ENCODE data around the gene HSPH1. TPM values are rescaled to one million over a fixed set of nuclear protein-coding genes. Genes with fewer than 3 reads are reported as not detected.

HSPH1 gene
- total RNA-seq, 1 donor from 2014 or later = 26.3 TPM

DNA sequence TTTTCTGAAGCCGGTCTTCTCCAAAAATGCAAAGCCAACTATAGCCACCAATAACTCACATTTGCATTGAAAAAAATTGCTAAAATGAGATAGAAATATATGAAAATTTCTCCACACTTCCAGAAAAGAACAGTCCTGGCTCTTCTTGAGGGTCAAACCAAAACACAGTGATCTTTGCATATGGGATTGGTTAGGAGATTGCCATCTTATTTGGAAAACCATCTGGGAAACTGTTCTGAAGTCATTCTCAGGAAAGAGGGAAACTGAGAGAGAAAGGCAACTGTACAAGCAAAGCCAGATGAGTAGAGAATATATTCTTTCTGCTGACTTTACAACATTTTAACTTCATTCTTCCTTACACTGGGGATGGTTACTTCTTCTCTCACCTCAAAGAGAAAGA, 54.6 kb downstream of the HSPH1 start:
- no peak for DNase-seq (ENCODE audit: low read depth)
- no peak for TF ChIP-seq CTCF (IDR thresholded peaks at IDR 0.05; ENCODE audit: insufficient read depth, low read length, severe bottlenecking)
- Histone ChIP-seq H3K36me3 (ENCODE audit: control insufficient read depth, insufficient read depth, low read length) (no peaks in the 10 kb centered on the region), H3K4me3 (ENCODE audit: low read depth, low read length) (no peak overlapping the region), H3K27me3 (ENCODE audit: control insufficient read depth, insufficient read depth, low read length) (no peaks in the 10 kb centered on the region)
- FAIRE-seq = no peak

DNA sequence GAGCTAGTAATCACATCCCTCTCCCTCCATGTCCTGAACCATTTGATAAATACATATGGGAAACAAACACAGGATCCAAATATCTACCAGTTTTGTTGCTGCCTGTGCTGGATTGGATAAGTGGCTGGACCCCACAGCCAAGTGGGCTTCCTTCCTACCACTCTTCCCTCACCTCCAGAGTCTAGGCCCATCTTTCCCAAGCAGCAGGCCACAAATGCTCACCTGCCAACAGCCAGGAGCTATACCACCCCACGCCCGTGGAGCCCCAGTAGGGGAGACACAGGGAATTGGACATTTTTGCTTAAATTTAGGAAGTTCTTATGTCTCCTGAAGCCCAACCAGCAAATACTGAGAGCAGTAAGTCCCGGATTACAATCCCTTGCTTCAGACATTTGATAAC, 55.8 kb downstream of the HSPH1 start:
- no peak for TF ChIP-seq CTCF (IDR thresholded peaks at IDR 0.05; ENCODE audit: insufficient read depth, low read length, severe bottlenecking)
- FAIRE-seq (no peak), DNase-seq (ENCODE audit: low read depth) (no peak)
- no peak overlapping the region for H3K4me3 ChIP-seq (ENCODE audit: low read depth, low read length)
- peaks cover 2% of the 10 kb centered on the region for H3K27me3 ChIP-seq (ENCODE audit: control insufficient read depth, insufficient read depth, low read length)
- H3K36me3 ChIP-seq (ENCODE audit: control insufficient read depth, insufficient read depth, low read length) = no peaks in the 10 kb centered on the region

GRCh38 chr13:31105020-31105795, 56.5 kb downstream of the HSPH1 start:
- Histone ChIP-seq H3K36me3 (ENCODE audit: control insufficient read depth, insufficient read depth, low read length) (no peaks in the 10 kb centered on the region), H3K27me3 (ENCODE audit: control insufficient read depth, insufficient read depth, low read length) (peaks cover 2% of the 10 kb centered on the region), H3K4me3 (ENCODE audit: low read depth, low read length) (no peak overlapping the region)
- TF ChIP-seq CTCF (IDR thresholded peaks at IDR 0.05; ENCODE audit: insufficient read depth, low read length, severe bottlenecking) = peak; percentile 4
- DNase-seq (ENCODE audit: low read depth) (no peak), FAIRE-seq (no peak)

GRCh38 chr13:31102905-31103304, 58.8 kb downstream of the HSPH1 start:
- no peak overlapping the region for H3K4me3 ChIP-seq (ENCODE audit: low read depth, low read length)
- no peak for FAIRE-seq
- no peak for DNase-seq (ENCODE audit: low read depth)
- TF ChIP-seq CTCF (IDR thresholded peaks at IDR 0.05; ENCODE audit: insufficient read depth, low read length, severe bottlenecking) = no peak
- no peaks in the 10 kb centered on the region for H3K36me3 ChIP-seq (ENCODE audit: control insufficient read depth, insufficient read depth, low read length)
- peaks cover 2% of the 10 kb centered on the region for H3K27me3 ChIP-seq (ENCODE audit: control insufficient read depth, insufficient read depth, low read length)

GRCh38 chr13:31101472-31102170, 60.1 kb downstream of the HSPH1 start:
- Histone ChIP-seq H3K36me3 (ENCODE audit: control insufficient read depth, insufficient read depth, low read length) (no peaks in the 10 kb centered on the region), H3K27me3 (ENCODE audit: control insufficient read depth, insufficient read depth, low read length) (peaks cover 2% of the 10 kb centered on the region), H3K4me3 (ENCODE audit: low read depth, low read length) (no peak overlapping the region)
- no peak for TF ChIP-seq CTCF (IDR thresholded peaks at IDR 0.05; ENCODE audit: insufficient read depth, low read length, severe bottlenecking)
- FAIRE-seq = peak; percentile 13
- no peak for DNase-seq (ENCODE audit: low read depth)
